Measurements from ENCODE around the gene NRXN3. TPM values are rescaled to one million over a fixed set of nuclear protein-coding genes. Genes with fewer than 3 reads are reported as not detected.

The NRXN3 gene
- total and polyA plus RNA-seq, 2 experiments from 2014 or later: 0.08 to 0.11 TPM

DNA sequence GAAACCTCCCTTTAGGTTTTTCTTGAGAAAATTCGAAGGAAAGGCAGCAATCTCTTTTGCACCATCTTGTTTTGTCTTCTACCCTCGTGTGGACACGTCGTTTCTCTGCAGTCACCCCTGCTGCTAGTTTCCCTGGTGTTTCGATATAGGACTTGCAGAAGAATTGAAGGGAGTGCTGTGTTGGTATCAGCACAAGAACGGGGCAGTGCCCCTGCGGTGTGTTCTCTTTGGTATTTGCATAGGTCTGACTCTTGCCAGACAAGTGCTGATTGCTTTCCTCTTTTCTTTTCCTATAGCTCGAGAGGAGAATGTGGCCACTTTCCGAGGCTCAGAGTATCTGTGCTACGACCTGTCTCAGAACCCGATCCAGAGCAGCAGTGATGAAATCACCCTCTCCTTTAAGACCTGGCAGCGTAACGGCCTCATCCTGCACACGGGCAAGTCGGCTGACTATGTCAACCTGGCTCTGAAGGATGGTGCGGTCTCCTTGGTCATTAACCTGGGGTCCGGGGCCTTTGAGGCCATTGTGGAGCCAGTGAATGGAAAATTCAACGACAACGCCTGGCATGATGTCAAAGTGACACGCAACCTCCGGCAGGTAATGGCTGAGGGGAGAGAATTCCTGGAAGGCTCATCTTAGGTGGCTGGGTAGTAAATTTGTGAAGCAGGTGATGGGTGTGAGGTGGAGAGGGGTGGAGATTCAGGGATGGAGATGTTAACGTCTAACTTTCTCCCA lies 474.8 kb downstream of the NRXN3 start:
- Histone ChIP-seq H3F3A (ENCODE audit: insufficient read depth) (no peaks in the 10 kb centered on the region), H3K27ac (no peak overlapping the region), H4K20me1 (ENCODE audit: insufficient read depth) (no peaks in the 10 kb centered on the region), H3K9ac (no peak overlapping the region), H3K9me3 (ENCODE audit: low read depth) (no peaks in the 10 kb centered on the region), H3K79me2 (ENCODE audit: insufficient read depth) (no peaks in the 10 kb centered on the region), H3K4me2 (ENCODE audit: unreplicated experiment) (no peak overlapping the region), H3K4me3 (no peak overlapping the region), H3K9me2 (ENCODE audit: insufficient read depth) (no peaks in the 10 kb centered on the region), H3K27me3 (replicated peaks; ENCODE audit: insufficient read depth) (no peaks in the 10 kb centered on the region; the same call in 1 of the 2 replicates), H2AFZ (no peak overlapping the region), H3K36me3 (ENCODE audit: low read depth) (no peaks in the 10 kb centered on the region), H3K4me1 (ENCODE audit: insufficient read depth) (no peaks in the 10 kb centered on the region)
- in situ Hi-C loops (cut with MboI): no loop called here
- WGBS, 2 experiments (ENCODE audit: low coverage in 1 of 2, low lambda C conversion rate in 2 of 2, missing lambda C conversion rate in 2 of 2): 24 to 26% methylated on average over 22 of the region's 22 CpGs
- TF ChIP-seq EZH2phosphoT487 (IDR thresholded peaks at IDR 0.05; ENCODE audit: insufficient read depth, low read depth) (no peak), EZH2 (IDR thresholded peaks at IDR 0.05; ENCODE audit: insufficient read depth, poor library complexity, severe bottlenecking) (no peak)
- DNase-seq: no peak

DNA sequence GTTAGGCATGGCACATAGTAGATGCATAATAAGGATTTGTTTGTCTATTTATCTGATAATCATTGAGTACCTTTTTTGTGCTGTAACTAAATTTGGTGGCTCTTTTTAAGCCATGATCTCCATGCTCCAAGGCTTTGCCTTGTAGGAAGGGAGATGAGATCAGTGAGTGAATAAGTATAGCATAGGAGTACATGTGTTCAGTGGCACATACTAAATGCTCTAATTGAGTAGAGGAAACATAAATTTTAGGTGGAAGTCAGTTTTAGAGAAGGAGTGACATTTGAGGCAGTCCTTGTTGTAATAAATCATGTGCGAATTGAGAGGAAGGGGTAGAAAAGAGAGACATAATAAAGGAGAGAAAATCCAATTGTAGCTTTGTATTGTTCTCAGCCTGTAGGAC lies 482.6 kb downstream of the NRXN3 start:
- Histone ChIP-seq H3K9me2 (ENCODE audit: insufficient read depth) (no peaks in the 10 kb centered on the region), H2AFZ (no peak overlapping the region), H3K4me1 (ENCODE audit: insufficient read depth) (no peaks in the 10 kb centered on the region), H3K9ac (no peak overlapping the region), H3K27me3 (replicated peaks; ENCODE audit: insufficient read depth) (no peaks in the 10 kb centered on the region), H3K4me3 (no peak overlapping the region), H4K20me1 (ENCODE audit: insufficient read depth) (no peaks in the 10 kb centered on the region), H3K9me3 (ENCODE audit: low read depth) (no peaks in the 10 kb centered on the region), H3F3A (ENCODE audit: insufficient read depth) (no peaks in the 10 kb centered on the region), H3K4me2 (ENCODE audit: unreplicated experiment) (no peak overlapping the region), H3K27ac (no peak overlapping the region), H3K36me3 (ENCODE audit: low read depth) (no peaks in the 10 kb centered on the region), H3K79me2 (ENCODE audit: insufficient read depth) (no peaks in the 10 kb centered on the region)
- TF ChIP-seq EZH2phosphoT487 (IDR thresholded peaks at IDR 0.05; ENCODE audit: insufficient read depth, low read depth) (no peak), EZH2 (IDR thresholded peaks at IDR 0.05; ENCODE audit: insufficient read depth, poor library complexity, severe bottlenecking) (no peak)
- WGBS, 2 experiments (ENCODE audit: low coverage in 1 of 2, low lambda C conversion rate in 2 of 2, missing lambda C conversion rate in 2 of 2): 19 to 31% methylated on average over 1 of the region's 1 CpG
- in situ Hi-C loops (cut with MboI): no loop called here
- no peak for DNase-seq

GRCh38 chr14:78653173-78653572 lies 483.0 kb downstream of the NRXN3 start:
- DNase-seq: no peak

GRCh38 chr14:78657451-78657850 lies 487.3 kb downstream of the NRXN3 start:
- in situ Hi-C loops (cut with MboI): no loop called here
- no peak for DNase-seq
- 19 to 25% methylated on average over 4 of the region's 4 CpGs for WGBS, 2 experiments (ENCODE audit: low coverage in 1 of 2, low lambda C conversion rate in 2 of 2, missing lambda C conversion rate in 2 of 2)

More at GRCh38 chr14:78653173-78653572, 483.0 kb downstream of the NRXN3 start:
- in situ Hi-C loops (cut with MboI): no loop called here
- Histone ChIP-seq H3K4me3 (no peak overlapping the region), H3K4me1 (ENCODE audit: insufficient read depth) (no peaks in the 10 kb centered on the region), H3K9me2 (ENCODE audit: insufficient read depth) (no peaks in the 10 kb centered on the region), H3K79me2 (ENCODE audit: insufficient read depth) (no peaks in the 10 kb centered on the region), H3K27me3 (replicated peaks; ENCODE audit: insufficient read depth) (no peaks in the 10 kb centered on the region), H3K36me3 (ENCODE audit: low read depth) (no peaks in the 10 kb centered on the region), H2AFZ (no peak overlapping the region), H3K9me3 (ENCODE audit: low read depth) (no peaks in the 10 kb centered on the region), H3K27ac (no peak overlapping the region), H3K9ac (no peak overlapping the region), H4K20me1 (ENCODE audit: insufficient read depth) (no peaks in the 10 kb centered on the region), H3K4me2 (ENCODE audit: unreplicated experiment) (no peak overlapping the region), H3F3A (ENCODE audit: insufficient read depth) (no peaks in the 10 kb centered on the region)
- 26 to 53% methylated on average over 1 of the region's 1 CpG for WGBS, 2 experiments (ENCODE audit: low coverage in 1 of 2, low lambda C conversion rate in 2 of 2, missing lambda C conversion rate in 2 of 2)
- no peak for TF ChIP-seq EZH2phosphoT487 (IDR thresholded peaks at IDR 0.05; ENCODE audit: insufficient read depth, low read depth)
- no peak for TF ChIP-seq EZH2 (IDR thresholded peaks at IDR 0.05; ENCODE audit: insufficient read depth, poor library complexity, severe bottlenecking)

More at GRCh38 chr14:78657451-78657850, 487.3 kb downstream of the NRXN3 start:
- Histone ChIP-seq H4K20me1 (ENCODE audit: insufficient read depth) (no peaks in the 10 kb centered on the region), H3K79me2 (ENCODE audit: insufficient read depth) (no peaks in the 10 kb centered on the region), H2AFZ (no peak overlapping the region), H3K9ac (no peak overlapping the region), H3K27ac (no peak overlapping the region), H3K9me3 (ENCODE audit: low read depth) (no peaks in the 10 kb centered on the region), H3K9me2 (ENCODE audit: insufficient read depth) (no peaks in the 10 kb centered on the region), H3F3A (ENCODE audit: insufficient read depth) (no peaks in the 10 kb centered on the region), H3K4me1 (ENCODE audit: insufficient read depth) (no peaks in the 10 kb centered on the region), H3K4me3 (no peak overlapping the region), H3K4me2 (ENCODE audit: unreplicated experiment) (no peak overlapping the region), H3K27me3 (replicated peaks; ENCODE audit: insufficient read depth) (no peaks in the 10 kb centered on the region; the same call in 1 of the 2 replicates), H3K36me3 (ENCODE audit: low read depth) (no peaks in the 10 kb centered on the region)
- TF ChIP-seq EZH2 (IDR thresholded peaks at IDR 0.05; ENCODE audit: insufficient read depth, poor library complexity, severe bottlenecking) (no peak), EZH2phosphoT487 (IDR thresholded peaks at IDR 0.05; ENCODE audit: insufficient read depth, low read depth) (no peak)
